GM12892 (cell line): Measurements from ENCODE around the gene SORCS2.

Experiments
- POLR2A ChIP-seq: IDR thresholded peaks from 2 replicates; pipeline ENCODE4 v1.6.1; 2011; ENCODE audit warnings: low read depth, low read length, control low read depth
- POLR2AphosphoS5 ChIP-seq: IDR thresholded peaks from 2 replicates; pipeline ENCODE4 v1.6.1; 2011; ENCODE audit warnings: low read depth, low read length, control low read depth
- TAF1 ChIP-seq: IDR thresholded peaks from 2 replicates; pipeline ENCODE4 v1.6.1; 2011; ENCODE audit warnings: low read depth, mild to moderate bottlenecking, control low read depth, low read length, borderline replicate concordance

GRCh38 chr4:7624396-7624980 lies 432.1 kb downstream of the SORCS2 start:
- TF ChIP-seq POLR2A, result no peak
- TF ChIP-seq TAF1, result no peak
- TF ChIP-seq POLR2AphosphoS5, result no peak
